CD4-positive, alpha-beta memory T cell (primary cell): ENCODE data around the gene RABL2B. TPM values are rescaled to one million over a fixed set of nuclear protein-coding genes. Genes with fewer than 3 reads are reported as not detected.
"Not testable (repeated sequence)": the region's sequence is repeated elsewhere in the genome, so short reads cannot be mapped to it uniquely, and the experiment has no call there.

Experiments used
- CTCF ChIA-PET: fragments of 350-600 bp; sonication (Branson Sonifier 250); formaldehyde crosslinking; loops from one replicate; lab custom pipeline; 2021; ENCODE audit warnings: inconsistent platforms; ENCODE audit not compliant: partially characterized antibody; lab: Charles Lee
- POLR2A ChIA-PET: fragments of 350-600 bp; sonication (Branson Sonifier 250); formaldehyde crosslinking; loops from one replicate; lab custom pipeline; 2021; ENCODE audit not compliant: partially characterized antibody; lab: Charles Lee
- DNase-seq, 5 donors: peaks; one replicate each; pipeline versions ENCODE4 v3.0.0 to v3.0.0-alpha.2; 2020 to 2022; ENCODE audit warnings: mixed read lengths in 1 of 5
- H3K27ac ChIP-seq: one replicate; pipeline ENCODE4 v1.7.0; 2013; ENCODE audit warnings: low read depth, low read length
- H3K27me3 ChIP-seq: 2 replicates; pipeline ENCODE4 v1.7.0; 2013; ENCODE audit warnings: mild to moderate bottlenecking, low read length, moderate library complexity; ENCODE audit not compliant: insufficient read depth
- H3K36me3 ChIP-seq: 2 replicates; pipeline ENCODE4 v1.7.0; 2013; ENCODE audit warnings: mild to moderate bottlenecking, low read length, moderate library complexity; ENCODE audit not compliant: insufficient read depth
- H3K4me1 ChIP-seq: 2 replicates; pipeline ENCODE4 v1.7.0; 2013; ENCODE audit warnings: mild to moderate bottlenecking, low read length, moderate library complexity; ENCODE audit not compliant: insufficient read depth
- H3K4me3 ChIP-seq, 2 donors: one replicate each; pipeline ENCODE4 v1.7.0; 2013; ENCODE audit warnings: low read length in 2 of 2, mild to moderate bottlenecking in 1 of 2
- H3K9me3 ChIP-seq, 2 donors: one replicate each; pipeline ENCODE4 v1.7.0; 2013; ENCODE audit warnings: low read length in 2 of 2, control low read depth in 1 of 2; ENCODE audit not compliant: control insufficient read depth in 1 of 2
- H3K27ac Mint-ChIP-seq, 7 donors: one replicate each; pipeline ENCODE4 v1.8.0; 2020 to 2021; ENCODE audit warnings: mixed read lengths in 7 of 7, mild to moderate bottlenecking in 6 of 7, inconsistent platforms in 3 of 7, moderate library complexity in 3 of 7
- H3K27me3 Mint-ChIP-seq, 2 donors: one replicate each; pipeline ENCODE4 v1.8.0; 2020 to 2021; ENCODE audit warnings: mixed read lengths in 2 of 2
- H3K36me3 Mint-ChIP-seq, 2 donors: one replicate each; pipeline ENCODE4 v1.8.0; 2020 to 2021; ENCODE audit warnings: mixed read lengths in 2 of 2, inconsistent platforms in 1 of 2, mild to moderate bottlenecking in 1 of 2
- H3K4me1 Mint-ChIP-seq, 4 donors: one replicate each; pipeline ENCODE4 v1.8.0; 2020 to 2021; ENCODE audit warnings: mixed read lengths in 4 of 4, mild to moderate bottlenecking in 1 of 4
- H3K4me3 Mint-ChIP-seq, 8 donors: one replicate each; pipeline ENCODE4 v1.8.0; 2020 to 2021; ENCODE audit warnings: mixed read lengths in 8 of 8, mild to moderate bottlenecking in 7 of 8, moderate library complexity in 6 of 8, inconsistent platforms in 3 of 8
- H3K9me3 Mint-ChIP-seq, 8 donors: one replicate each; pipeline ENCODE4 v1.8.0; 2020 to 2021; ENCODE audit warnings: mixed read lengths in 8 of 8, mild to moderate bottlenecking in 5 of 8, inconsistent platforms in 3 of 8, moderate library complexity in 1 of 8
- intact Hi-C: fragments of 100-400 bp; cut with micrococcal nuclease; formaldehyde crosslinking; loops from one replicate; pipeline ENCODE4 v1.15.1; 2023
- polyA plus RNA-seq, 2 donors: library from polyadenylated mRNA; unstranded; fragments of 300-500 nt; fragmentation: Illumina TruSeq; gene quantifications; one replicate each; pipeline ENCODE4 v1.2.3, GENCODE V29; 2021
- total RNA-seq, 2 experiments: library from RNA; stranded (reverse); gene quantifications; one replicate each; pipeline ENCODE4 v1.2.3, GENCODE V29; 2021

RABL2B gene
- total and polyA plus RNA-seq, 4 experiments from 2014 or later: 27.7 to 84.5 (median 53.0) TPM

DNA sequence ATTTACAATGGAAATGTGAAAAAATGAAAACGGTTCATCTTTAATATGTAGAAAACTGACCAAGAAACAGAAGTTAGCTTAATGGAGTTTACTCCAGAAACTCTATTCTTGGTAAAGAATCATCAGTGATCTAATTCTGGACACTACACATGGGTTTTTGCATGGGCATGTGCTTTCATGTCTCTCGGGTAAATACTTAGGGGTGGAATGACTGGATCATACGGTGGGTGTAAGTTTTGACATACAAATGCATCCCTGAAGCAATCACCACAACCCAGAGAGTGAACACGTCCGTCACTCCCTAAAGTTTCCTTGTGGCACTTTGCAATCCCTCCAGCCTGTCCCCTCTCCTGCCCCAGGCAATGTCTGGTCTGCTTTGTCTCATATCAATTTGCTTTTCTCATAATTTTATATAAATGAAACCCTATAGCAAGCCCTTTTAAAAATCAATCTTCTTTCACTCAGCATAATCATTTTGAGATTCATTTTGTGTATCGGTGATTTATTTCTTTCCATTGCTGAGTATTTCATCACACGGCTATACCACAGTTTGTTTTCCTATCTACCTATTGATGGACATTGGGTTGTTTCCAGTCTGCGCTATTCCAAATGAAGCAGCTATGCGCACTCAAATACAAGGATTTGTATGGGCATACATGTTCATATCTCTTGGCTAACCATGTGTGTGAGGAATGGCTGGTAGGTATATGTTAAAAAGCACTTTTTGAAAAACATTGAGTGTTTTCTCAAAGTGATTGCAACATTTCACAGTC lies 33.9 kb downstream of the RABL2B start:
- H3K4me1 Mint-ChIP-seq, H3K27me3 ChIP-seq, H3K27me3 Mint-ChIP-seq, H3K4me3 ChIP-seq, intact Hi-C loops, H3K9me3 Mint-ChIP-seq, H3K4me1 ChIP-seq, CTCF ChIA-PET, H3K4me3 Mint-ChIP-seq, DNase-seq, POLR2A ChIA-PET, H3K27ac Mint-ChIP-seq, H3K9me3 ChIP-seq, H3K36me3 ChIP-seq, H3K36me3 Mint-ChIP-seq, H3K27ac ChIP-seq: not testable (repeated sequence)

DNA sequence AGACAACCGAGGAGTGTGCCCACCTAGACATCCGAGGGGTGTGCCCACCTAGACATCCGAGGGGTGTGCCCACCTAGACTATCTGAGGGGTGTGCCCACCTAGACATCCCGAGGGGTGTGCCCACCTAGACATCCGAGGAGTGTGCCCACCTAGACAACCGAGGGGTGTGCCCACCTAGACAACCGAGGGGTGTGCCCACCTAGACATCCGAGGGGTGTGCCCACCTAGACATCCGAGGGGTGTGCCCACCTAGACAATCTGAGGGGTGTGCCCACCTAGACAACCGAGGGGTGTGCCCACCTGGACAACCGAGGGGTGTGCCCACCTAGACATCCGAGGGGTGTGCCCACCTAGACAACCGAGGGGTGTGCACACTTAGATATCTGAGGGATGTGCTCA lies 34.8 kb downstream of the RABL2B start:
- H3K27ac Mint-ChIP-seq, H3K4me1 Mint-ChIP-seq, intact Hi-C loops, H3K27me3 Mint-ChIP-seq, H3K9me3 Mint-ChIP-seq, H3K4me3 ChIP-seq, H3K36me3 Mint-ChIP-seq, H3K27me3 ChIP-seq, H3K27ac ChIP-seq, POLR2A ChIA-PET, H3K36me3 ChIP-seq, CTCF ChIA-PET, H3K4me1 ChIP-seq, DNase-seq, H3K9me3 ChIP-seq, H3K4me3 Mint-ChIP-seq: not testable (repeated sequence)

DNA sequence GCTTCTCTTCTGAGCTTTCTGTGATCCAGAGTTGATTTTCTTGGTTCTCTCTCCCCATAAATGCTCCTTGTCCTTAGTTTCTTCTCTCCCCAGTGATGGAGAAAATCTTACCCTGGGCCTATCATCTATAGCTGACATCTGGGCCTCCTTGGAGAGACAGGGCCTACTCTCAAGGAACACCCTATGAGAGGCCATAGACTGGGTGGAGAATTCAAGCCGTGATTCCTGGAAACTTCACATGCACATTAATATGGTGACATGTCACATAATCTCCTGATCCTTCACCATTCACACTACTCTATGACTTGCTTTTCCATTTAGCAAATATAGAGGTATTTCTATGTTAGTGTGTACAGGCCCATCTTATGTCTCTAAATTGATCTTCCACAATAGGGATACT lies 35.9 kb downstream of the RABL2B start:
- H3K9me3 ChIP-seq, CTCF ChIA-PET, H3K4me3 ChIP-seq, H3K9me3 Mint-ChIP-seq, H3K36me3 ChIP-seq, H3K4me3 Mint-ChIP-seq, H3K36me3 Mint-ChIP-seq, intact Hi-C loops, H3K27ac ChIP-seq, H3K4me1 Mint-ChIP-seq, H3K27me3 ChIP-seq, H3K27me3 Mint-ChIP-seq, H3K27ac Mint-ChIP-seq, POLR2A ChIA-PET, H3K4me1 ChIP-seq, DNase-seq: not testable (repeated sequence)

- H3K27ac Mint-ChIP-seq, POLR2A ChIA-PET, intact Hi-C loops, H3K27me3 ChIP-seq, H3K4me3 ChIP-seq, H3K27me3 Mint-ChIP-seq, H3K9me3 ChIP-seq, H3K4me1 ChIP-seq, CTCF ChIA-PET, H3K9me3 Mint-ChIP-seq, H3K36me3 ChIP-seq, DNase-seq, H3K4me3 Mint-ChIP-seq, H3K36me3 Mint-ChIP-seq, H3K4me1 Mint-ChIP-seq, H3K27ac ChIP-seq: not testable (repeated sequence)
Measured at GRCh38 chr22:50744424-50744823, 39.0 kb downstream of the RABL2B start.

GRCh38 chr22:50740714-50741113 lies 42.7 kb downstream of the RABL2B start:
- H3K27me3 ChIP-seq, H3K4me1 Mint-ChIP-seq, H3K36me3 Mint-ChIP-seq, POLR2A ChIA-PET, H3K27me3 Mint-ChIP-seq, DNase-seq, H3K27ac ChIP-seq, H3K4me1 ChIP-seq, H3K27ac Mint-ChIP-seq, H3K9me3 ChIP-seq, H3K4me3 Mint-ChIP-seq, intact Hi-C loops, CTCF ChIA-PET, H3K36me3 ChIP-seq, H3K4me3 ChIP-seq, H3K9me3 Mint-ChIP-seq: not testable (repeated sequence)

GRCh38 chr22:50739894-50740293 lies 43.5 kb downstream of the RABL2B start:
- no peaks in the 10 kb centered on the region for H3K9me3 ChIP-seq
- no peaks in the 10 kb centered on the region for H3K36me3 ChIP-seq
- H3K27me3 ChIP-seq: no peaks in the 10 kb centered on the region
- H3K27ac Mint-ChIP-seq: no peak overlapping the region
- no peaks in the 10 kb centered on the region for H3K4me1 ChIP-seq
- no peaks in the 10 kb centered on the region for H3K9me3 Mint-ChIP-seq
- no peak overlapping the region for H3K4me3 Mint-ChIP-seq
- CTCF ChIA-PET: no interaction called here
- DNase-seq: no peak
- H3K4me3 ChIP-seq: no peak overlapping the region
- intact Hi-C loops: no loop called here
- no peak overlapping the region for H3K27ac ChIP-seq
- POLR2A ChIA-PET: no interaction called here
- peaks cover 3% of the 10 kb centered on the region in 2 donors for H3K27me3 Mint-ChIP-seq
- no peaks in the 10 kb centered on the region for H3K36me3 Mint-ChIP-seq
- H3K4me1 Mint-ChIP-seq: no peaks in the 10 kb centered on the region

GRCh38 chr22:50739279-50739691 lies 44.2 kb downstream of the RABL2B start:
- no peak for DNase-seq
- Mint-ChIP-seq H3K4me1 (no peaks in the 10 kb centered on the region), H3K27me3 (peaks cover 3% of the 10 kb centered on the region in 2 donors), H3K36me3 (no peaks in the 10 kb centered on the region), H3K9me3 (no peaks in the 10 kb centered on the region), H3K4me3 (no peak overlapping the region), H3K27ac (no peak overlapping the region)
- H3K27ac ChIP-seq: no peak overlapping the region
- H3K4me1 ChIP-seq: no peaks in the 10 kb centered on the region
- H3K9me3 ChIP-seq: no peaks in the 10 kb centered on the region
- intact Hi-C loops: no loop called here
- H3K27me3 ChIP-seq: no peaks in the 10 kb centered on the region
- H3K4me3 ChIP-seq: no peak overlapping the region
- ChIA-PET CTCF (no interaction called here), POLR2A (no interaction called here)
- no peaks in the 10 kb centered on the region for H3K36me3 ChIP-seq
